Hematopoietic multipotent progenitor cell treated with erythropoietin and hydrocortisone succinate and interleukin-3 and kit ligand, for 17 days (in vitro differentiated cells): Measurements from ENCODE around the gene DPY19L2.
"Not testable (repeated sequence)": the region's sequence is repeated elsewhere in the genome, so short reads cannot be mapped to it uniquely, and the experiment has no call there.

Experiments used
- DNase-seq: peaks from one replicate; pipeline ENCODE4 v3.0.0-alpha.2; 2015; ENCODE audit warnings: low spot score

The DPY19L2 gene

DNA sequence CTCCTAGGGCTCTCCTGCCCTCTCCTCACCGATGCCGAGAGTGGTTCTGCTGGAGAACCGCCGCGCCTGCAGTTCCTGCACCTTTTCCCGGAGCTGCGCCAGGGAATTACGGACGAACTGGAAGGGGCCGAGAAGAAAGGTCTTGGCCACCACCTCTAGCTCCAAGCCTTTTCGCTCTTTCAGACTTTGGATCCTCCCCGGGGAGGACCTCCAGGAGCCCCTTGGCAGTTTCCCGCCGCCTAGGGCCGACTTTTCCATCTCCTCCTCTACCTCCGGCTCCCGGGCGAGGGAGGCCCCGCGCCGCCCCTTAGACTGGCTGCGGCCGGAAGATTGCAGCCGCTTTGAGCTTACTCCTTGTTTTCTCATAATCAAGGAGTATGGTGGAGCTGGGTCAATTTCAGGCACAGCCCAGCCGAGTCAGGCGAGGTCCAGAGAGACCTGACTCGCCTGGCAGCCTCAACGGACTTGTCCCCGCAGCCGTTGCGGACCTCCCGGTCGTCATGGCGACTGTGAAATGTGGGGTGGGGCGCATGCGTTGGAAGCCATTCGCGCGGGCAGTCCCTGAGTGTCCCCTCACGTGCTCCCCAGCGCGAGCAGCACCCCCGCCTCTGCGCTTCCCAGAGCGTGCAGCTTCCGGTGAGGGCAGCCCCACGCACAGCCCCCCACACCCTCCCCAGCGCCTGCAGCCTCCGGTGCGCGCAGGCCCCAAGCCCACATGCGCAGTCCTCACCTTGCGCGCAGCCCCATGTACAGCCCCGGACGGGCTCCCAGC is at the start of gene DPY19L2:
TSS of gene DPY19L2 (minus strand) at position 466 of the 772 bp plus-strand sequence. CDS start at position 366, 100 bp downstream.
- peak; percentile 13 for DNase-seq

DNA sequence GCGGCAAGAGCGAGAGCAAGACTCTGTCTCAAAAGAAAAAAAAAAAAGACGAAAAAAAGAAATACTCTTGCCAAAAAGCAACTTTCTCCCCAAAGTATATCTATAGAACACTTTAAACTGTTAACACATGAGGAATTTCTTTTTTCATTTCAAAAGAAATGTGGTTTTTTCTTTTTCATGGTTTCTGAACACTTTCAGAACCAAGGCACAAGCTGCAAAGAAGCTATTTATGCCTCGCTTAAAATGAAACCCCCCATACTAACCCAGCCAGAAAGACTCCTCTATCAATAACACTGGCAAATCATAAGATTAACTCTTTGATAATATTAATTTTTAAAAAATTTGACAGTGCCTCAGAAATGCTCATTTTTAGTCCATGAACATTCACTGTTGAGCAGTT is 48.6 kb upstream of the DPY19L2 start:
- not testable (repeated sequence) for DNase-seq

DNA sequence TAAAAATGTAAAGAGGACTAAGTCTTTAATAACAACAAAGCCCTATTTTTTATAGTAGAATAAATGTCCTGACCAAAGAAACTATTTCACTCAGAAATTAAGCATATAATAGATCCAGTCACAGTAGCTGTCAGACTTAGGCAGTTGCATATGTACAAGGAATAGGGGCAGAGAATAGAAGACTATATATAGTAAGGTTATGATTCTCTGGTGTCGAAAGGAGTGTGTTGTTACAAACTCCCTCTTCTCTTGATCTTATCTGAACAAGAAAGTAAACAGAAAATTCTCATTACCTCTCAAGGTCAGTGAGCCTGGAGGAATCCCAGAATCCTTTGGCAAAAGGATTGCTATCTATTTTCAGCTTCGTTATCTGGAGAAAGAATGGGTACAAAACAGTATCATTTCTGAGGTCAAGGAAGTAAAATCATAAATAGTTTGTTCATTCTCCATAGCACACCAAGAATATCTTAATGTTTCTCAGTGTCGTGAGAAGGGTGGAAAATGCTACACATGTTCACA is 46.9 kb upstream of the DPY19L2 start:
- DNase-seq: not testable (repeated sequence)

DNA sequence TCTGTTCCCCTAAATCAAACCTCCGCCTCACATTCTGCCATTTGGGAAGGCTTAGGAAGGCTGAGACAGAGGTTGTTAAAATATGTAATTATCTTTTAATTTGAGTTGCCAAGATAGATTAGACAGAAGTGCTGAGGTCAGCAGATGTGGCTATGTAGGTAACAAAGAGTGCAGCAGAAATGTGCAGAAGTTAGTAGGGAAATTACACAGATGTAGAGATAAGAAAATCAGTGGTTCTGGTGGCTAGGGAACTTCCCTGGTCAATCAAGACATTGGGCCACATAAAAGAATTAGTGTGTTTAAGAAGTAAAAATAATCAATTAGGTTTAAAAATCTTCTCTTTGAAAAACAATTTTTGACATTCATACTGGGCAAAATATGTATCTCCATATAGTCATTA is 46.1 kb upstream of the DPY19L2 start:
- not testable (repeated sequence) for DNase-seq

DNA sequence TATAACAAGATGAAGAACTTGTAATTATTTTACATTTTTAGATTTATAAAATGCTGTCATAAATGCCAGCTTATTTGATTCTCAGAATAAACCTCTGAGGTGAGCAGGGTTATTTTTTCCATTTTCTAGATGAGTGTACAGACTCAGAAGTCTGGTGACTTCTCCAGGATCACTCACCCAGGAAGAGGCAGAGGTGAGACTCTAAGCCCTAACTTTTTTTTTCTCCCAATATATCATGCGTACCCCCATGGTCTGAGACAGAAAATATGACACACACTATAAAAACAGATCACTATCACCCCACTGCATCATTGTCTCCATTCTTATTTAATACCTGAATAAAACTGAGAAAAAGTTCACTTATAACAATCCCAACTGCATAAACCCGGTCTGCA is 45.4 kb upstream of the DPY19L2 start:
- DNase-seq: not testable (repeated sequence)

DNA sequence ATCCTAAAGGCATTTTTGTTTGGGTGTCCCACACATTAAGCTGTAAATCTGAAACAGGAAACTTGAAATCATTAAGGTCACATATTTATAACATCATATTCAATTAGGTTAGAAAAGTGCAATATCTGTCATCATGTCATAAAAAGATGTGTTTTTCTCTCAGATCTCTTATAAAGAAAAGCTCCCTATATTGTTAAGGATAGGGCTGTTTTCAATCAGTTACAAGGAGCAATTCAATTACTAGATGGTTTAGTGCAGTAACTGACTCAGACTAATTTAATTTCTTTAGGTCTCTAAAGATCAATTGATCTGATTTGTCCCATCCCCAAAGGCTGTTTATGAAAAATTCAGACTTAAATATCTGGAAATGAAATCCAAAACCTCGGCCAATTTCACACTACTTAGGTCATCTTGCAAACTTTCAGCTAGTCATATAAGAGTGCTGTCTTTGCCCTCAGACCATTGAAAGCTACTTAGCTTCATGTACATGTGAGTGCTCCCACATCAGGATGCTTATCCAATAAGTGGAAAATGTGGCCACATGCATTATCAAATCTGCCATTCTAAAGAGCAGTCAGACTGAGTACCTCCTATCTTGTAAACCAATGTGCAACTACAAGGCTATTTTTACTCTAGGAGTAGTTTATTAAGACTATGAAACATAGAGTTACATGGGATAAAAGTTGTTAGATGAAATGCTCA is 44.8 kb upstream of the DPY19L2 start:
- DNase-seq: not testable (repeated sequence)

DNA sequence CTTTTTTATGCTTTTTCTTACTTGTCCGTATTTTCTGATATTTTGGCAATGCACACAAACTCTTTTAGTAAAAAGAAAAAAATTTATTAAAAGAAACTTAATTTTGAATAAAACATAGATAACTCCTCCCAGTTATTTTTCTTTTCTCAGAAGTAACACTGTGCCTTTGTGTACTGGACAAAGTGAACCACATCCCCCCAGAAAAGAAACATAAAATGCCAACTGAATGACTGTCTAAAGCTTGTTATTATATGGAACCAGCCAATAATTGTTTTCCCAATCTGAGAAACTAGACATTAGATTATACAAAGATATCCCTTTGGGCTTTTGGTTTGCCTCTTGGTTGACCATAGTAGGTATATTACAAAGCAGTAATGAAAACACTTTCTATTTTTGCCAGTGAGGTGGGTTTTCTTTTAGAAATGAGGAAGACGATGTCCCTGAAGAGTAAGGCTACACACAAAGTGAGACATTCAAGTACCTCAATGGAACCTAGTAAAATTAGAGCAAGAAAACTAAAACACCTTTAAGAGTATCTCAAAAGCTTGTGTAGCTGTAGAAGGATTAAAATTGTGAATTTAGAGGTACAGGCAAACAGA is 44.2 kb upstream of the DPY19L2 start:
- DNase-seq: not testable (repeated sequence)

DNA sequence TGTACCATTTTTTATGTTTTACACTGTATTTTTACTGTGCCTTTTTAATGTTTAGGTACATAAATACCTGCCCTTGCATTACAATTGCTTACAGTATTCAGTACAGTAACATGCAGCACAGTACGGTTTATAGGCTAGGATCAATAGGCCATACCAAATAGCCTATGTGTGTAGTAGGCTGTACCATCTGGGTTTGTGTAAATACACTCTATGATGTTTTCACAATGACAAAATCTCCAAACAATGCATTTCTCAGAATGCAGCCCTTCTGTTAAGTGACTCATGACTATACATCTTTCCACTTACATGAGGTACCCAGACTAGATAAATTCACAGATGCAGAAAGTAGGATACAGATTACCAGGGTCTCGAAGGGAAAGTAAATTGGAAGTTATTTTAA is 43.0 kb upstream of the DPY19L2 start:
- not testable (repeated sequence) for DNase-seq

DNA sequence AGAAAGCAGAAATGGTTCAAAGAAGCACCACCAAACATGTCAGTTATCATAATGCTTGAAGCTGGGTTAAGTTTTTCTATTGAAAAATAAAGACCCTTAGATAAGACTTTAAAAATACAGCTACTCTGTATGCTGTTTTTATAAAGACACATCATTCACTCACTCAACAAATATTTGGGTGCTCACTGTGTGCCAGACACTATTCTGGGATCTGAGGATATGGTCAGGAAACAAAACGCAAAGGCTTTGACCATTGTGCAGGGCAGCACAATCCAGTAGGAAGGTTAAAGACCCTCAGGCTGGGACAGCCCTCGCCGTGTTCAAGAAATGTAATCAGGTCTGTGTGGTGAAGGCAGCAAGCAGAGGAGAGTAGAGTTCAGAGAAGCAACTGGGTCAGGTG is 38.0 kb upstream of the DPY19L2 start:
- DNase-seq: no peak

DNA sequence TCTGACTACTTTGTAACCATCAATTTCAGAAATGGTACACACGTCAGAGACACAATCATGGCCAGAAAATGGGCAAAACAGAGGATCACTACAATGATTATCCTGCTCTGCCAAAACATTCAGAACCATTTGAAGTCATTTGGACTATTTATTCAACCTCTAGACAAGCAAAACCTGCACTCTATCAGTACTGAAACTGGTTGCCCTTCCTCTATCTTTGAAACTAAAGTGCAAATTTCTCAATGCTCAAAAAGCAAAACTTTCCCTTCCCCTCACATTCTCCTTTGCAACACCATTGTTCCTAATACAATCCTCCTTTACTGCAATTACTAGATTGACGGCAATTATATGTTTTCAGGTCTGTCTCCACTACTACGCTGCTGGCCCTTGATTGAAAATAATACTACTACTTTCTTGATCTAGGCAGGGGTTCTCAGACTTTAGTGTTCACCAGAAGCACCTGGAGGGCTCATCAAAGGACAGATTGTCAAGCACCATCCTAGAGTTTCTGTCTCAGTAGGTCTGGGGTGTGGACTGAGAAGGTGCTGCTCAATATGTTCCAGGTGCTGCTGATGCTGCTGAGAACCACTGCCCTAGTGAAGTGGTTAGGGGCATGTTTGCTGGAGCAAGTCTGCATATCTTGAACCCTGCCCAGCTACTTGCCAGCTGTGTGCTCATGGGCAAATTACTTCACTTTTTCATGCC is 31.5 kb upstream of the DPY19L2 start:
- not testable (repeated sequence) for DNase-seq

DNA sequence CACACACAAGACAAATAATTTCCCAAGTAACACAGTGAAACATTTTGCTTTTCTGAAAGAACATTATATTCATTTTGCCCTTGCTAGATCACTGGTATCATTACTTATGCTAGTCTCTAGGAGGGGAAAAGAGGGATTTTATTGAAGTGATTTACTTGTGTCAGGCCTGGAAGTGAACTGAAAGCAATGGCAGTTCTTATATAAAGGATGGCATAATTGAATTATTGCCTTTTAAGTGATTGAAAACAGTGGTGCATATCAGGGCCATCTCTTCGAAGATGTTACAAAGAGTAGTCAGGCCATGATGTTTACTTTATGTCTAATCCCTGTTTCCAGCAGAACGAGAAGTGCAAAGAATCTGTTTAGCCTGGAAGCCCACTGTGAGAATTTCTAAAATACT is 30.7 kb upstream of the DPY19L2 start:
- DNase-seq: not testable (repeated sequence)

DNA sequence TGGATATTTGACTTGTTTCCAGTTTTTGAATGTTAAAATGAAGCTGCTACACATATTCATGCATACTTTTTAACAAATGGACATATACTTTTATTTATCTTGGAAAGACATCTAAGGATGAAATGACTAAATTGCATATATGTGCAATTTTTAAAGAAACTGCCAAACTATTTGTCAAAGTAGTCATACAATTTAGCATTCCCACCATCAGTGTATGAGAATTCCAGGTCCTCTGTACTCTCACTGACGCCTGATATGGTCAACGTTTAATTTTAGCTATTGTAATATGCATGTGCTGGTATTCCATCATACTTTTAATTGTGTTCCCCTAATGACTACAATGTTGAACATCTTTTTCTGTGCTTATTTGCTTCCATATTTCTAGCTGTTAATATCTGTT is 22.5 kb upstream of the DPY19L2 start:
- not testable (repeated sequence) for DNase-seq

DNA sequence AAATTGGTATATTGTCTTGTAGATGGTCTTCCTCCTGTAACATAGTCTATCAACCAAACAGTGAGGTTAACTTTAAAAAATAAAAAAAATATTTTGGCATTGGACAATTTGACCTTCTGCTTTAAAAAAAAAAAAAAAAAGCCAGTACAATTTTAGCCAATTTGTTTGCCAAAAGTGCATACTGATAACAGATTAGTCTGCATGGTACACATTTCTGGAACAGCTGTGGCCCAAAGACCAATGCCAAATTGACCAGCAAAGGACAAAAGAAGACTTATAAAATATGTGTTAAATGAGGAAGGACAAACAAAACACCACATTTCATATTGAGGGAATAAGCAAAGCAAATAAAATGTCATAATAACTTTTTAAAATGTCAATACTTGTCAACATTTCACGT is 20.8 kb upstream of the DPY19L2 start:
- not testable (repeated sequence) for DNase-seq

DNA sequence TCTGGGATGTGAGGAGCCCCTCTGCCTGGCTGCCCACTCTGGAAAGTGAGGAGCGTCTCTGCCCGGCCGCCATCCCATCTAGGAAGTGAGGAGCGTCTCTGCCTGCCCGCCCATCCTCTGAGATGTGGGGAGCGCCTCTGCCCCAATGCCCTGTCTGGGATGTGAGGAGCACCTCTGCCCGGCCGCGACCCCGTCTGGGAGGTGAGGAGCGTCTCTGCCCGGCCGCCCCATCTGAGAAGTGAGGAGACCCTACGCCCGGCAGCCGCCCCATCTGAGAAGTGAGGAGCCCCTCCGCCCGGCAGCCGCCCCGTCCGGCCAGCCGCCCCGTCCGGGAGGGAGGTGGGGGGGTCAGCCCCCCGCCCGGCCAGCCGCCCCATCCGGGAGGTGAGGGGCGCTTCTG is 18.3 kb upstream of the DPY19L2 start:
- DNase-seq: not testable (repeated sequence)

DNA sequence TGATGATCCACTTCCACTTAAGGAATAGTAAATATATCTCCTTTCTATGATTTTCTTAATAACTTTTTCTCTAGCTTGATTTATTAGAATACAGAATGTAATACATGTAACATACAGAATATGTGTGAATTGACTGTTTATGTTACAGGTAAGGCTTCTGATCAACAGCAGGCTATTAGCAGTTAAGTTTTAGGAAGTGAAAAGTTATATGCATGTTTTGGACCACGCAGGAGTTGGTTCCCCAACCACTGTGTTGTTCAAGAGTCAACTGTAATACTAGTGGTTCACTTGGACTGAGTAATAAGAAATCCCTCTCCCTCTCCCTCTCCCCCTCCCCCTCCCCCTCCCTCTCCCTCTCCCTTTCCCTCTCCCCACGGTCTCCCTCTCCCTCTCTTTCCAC is 17.5 kb upstream of the DPY19L2 start:
- not testable (repeated sequence) for DNase-seq

DNA sequence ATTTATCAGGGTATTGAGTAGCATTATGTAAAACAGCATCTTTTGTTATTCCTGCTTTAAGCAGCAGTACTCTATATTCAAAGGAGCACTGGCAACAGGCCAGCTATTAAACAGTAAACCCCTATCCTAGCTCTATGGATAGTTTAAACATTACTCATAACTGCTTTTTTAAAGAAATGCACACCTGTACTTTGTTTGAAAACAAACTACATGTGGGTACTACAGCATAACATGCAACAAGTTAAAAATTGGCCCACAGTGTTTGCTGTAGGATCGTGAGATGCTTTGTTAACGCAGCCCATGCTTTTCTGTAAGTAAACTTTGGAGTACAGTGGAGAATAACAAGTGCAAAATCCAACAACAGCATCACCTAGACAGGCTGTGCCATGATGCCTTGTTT is 14.3 kb upstream of the DPY19L2 start:
- not testable (repeated sequence) for DNase-seq

DNA sequence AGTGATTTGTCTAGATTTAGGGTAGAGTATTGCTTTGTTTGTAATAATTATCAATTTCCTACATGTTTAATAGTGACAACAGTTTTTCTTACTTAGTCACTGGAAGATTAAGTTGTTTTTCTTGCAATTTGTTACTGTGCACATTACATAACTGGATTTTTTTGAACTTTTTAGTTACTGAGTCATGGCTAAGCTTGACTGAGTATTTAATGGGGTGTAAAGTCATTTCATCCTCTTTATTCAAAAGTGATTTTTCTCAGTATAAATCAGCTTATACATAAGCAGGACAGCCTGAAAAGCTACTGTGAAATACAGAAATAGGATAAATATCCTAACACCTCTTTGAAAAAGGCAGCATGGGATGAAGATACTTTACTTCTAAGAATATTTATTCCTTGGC is 12.5 kb upstream of the DPY19L2 start:
- not testable (repeated sequence) for DNase-seq

DNA sequence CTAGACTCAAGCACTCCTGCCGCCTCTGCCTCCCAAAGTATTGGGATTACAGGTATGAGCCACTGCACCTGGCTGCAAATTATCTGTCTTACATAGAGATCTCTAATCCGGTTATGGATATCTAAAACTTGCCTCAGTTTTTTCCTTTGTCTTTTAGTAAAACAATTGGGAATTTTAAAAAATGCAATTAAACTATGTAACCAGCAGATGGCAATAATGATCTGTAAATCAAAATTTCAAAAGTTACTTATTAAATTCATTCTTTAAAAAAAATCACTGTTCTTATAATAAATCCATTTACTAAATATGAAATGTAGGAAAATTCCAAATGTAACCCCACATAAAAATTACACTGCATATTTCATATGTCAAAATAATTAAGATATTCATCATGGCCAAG is 4.3 kb upstream of the DPY19L2 start:
- DNase-seq: not testable (repeated sequence)

DNA sequence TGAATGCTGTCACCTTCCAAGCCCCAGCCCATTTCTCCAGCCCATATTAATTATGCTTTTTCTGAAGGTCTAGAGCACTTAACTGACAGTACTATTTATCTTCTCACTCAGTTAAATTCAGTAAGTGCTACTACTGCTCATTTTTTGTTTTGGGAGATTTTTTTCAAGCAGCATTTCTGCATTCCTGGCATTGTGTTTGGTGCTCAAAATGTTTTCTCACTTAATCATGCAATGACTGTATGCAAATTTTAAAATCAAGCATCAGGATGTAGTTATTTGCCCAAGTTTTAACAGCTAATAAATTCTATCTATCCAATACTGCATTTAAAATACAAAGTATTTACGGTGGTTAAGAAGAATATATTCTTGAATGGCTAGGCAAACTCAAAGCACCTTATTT is 1.6 kb upstream of the DPY19L2 start:
- not testable (repeated sequence) for DNase-seq

DNA sequence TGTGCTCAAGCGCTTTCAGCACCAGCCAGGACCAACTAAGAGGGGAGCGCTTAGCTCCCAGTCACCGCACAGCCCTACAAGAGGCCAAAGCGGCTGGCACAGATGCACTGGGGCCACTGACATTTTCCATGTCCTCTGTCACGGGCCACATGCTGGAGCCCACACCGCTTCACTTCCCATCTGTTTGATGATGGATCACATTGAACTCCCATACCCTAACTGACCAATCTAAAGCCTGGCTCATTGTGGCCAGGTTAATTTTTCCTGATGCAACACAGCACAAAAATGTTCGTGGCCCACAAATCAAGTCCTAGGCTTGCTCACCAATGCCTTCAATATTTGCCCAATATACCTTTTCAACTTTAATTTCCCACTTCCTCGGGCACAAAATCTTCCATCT is 1.1 kb upstream of the DPY19L2 start:
- DNase-seq: not testable (repeated sequence)

DNA sequence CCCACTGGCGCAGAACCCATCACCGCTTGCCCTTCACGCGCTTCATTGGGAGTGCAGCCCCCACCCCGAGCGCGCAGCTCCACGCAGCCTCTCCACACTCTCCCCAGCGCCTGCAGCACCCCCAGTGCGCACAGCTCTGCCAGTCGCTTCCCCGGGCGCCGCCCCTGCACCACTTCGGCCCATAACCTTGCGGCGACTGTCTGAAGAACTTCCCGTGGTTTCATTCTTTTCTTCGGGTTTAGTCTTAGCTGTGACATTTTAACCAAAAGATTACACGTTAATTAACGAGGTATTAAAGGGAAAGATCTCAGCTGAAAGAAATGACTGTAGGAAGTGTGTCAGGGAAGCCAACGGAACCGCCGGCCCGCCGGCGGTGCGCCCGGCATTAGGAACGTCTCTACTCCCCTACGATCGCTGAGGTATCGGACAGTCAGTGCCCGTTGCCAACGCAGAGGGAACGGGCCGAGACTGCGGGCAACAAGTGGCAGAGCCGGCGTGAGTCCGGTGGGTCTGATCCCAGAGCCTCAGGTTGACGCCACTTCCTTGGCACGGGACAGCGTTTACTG is 590 bp upstream of the DPY19L2 start:
- not testable (repeated sequence) for DNase-seq

DNA sequence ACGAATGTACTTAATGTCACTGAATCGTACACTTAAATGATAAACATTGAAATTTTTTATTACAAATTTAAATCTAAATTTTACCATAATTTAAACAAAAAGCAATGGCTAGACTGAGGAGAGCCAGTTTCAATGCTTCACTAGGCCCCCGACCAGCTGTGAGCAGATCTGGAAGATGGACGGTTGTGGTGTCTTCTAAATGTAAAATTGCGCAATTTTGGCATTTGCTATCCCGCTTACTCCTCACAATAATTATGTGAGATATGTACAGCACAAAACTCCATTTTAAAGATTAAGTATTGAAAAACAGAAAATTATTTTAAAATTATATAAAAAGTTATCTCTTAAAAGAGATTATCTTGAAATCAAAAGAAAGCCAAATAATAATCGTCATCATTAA is 5.3 kb downstream of the DPY19L2 start:
- not testable (repeated sequence) for DNase-seq
